ENCODE measurements around the gene RIN3. TPM values are rescaled to one million over a fixed set of nuclear protein-coding genes. Genes with fewer than 3 reads are reported as not detected.

The RIN3 gene
- total RNA-seq, 2 donors from 2014 or later, result 47.4 to 54.2 TPM

GRCh38 chr14:92601131-92601710 is 87.6 kb downstream of the RIN3 start:
- no peaks in the 10 kb centered on the region for H3K27me3 ChIP-seq (replicated peaks; ENCODE audit: insufficient read depth)
- TF ChIP-seq CTCF (IDR thresholded peaks at IDR 0.05), result no peak
- H3K4me3 ChIP-seq, result no peak overlapping the region
- H3K27ac ChIP-seq, result peak overlapping the region; percentile 88 to 94
- DNase-seq (ENCODE audit: low spot score) (no peak), ATAC-seq (ENCODE audit: insufficient number of reproducible peaks, low FRiP score, low read depth) (no peak)
- no peaks in the 10 kb centered on the region for H3K9me3 ChIP-seq
- no peaks in the 10 kb centered on the region for H3K36me3 ChIP-seq
- peaks cover 21 to 48% of the 10 kb centered on the region in 2 donors for H3K4me1 ChIP-seq (ENCODE audit: control insufficient read depth in 1 of 2, low read depth in 2 of 2)

GRCh38 chr14:92601757-92602417 is 88.3 kb downstream of the RIN3 start:
- Histone ChIP-seq H3K9me3 (no peaks in the 10 kb centered on the region), H3K27ac (peak overlapping the region; percentile 88 to 94), H3K4me3 (no peak overlapping the region), H3K36me3 (no peaks in the 10 kb centered on the region), H3K4me1 (ENCODE audit: control insufficient read depth in 1 of 2, low read depth in 2 of 2) (peaks cover 21 to 48% of the 10 kb centered on the region in 2 donors), H3K27me3 (replicated peaks; ENCODE audit: insufficient read depth) (no peaks in the 10 kb centered on the region)
- TF ChIP-seq CTCF (IDR thresholded peaks at IDR 0.05), result no peak
- no peak for ATAC-seq (ENCODE audit: insufficient number of reproducible peaks, low FRiP score, low read depth)
- no peak for DNase-seq (ENCODE audit: low spot score)

GRCh38 chr14:92603309-92604242 is 90.0 kb downstream of the RIN3 start:
- DNase-seq (ENCODE audit: low spot score) (peak; percentile 30), ATAC-seq (ENCODE audit: insufficient number of reproducible peaks, low FRiP score, low read depth) (peak; percentile 70)
- H3K36me3 ChIP-seq, result no peaks in the 10 kb centered on the region
- no peaks in the 10 kb centered on the region for H3K27me3 ChIP-seq (replicated peaks; ENCODE audit: insufficient read depth)
- no peaks in the 10 kb centered on the region for H3K9me3 ChIP-seq
- peak; percentile 36 for TF ChIP-seq CTCF (IDR thresholded peaks at IDR 0.05)
- H3K4me1 ChIP-seq (ENCODE audit: control insufficient read depth in 1 of 2, low read depth in 2 of 2), result peaks cover 21 to 48% of the 10 kb centered on the region in 2 donors
- peak overlapping the region; percentile 37 for H3K4me3 ChIP-seq
- peak overlapping the region; percentile 88 to 94 for H3K27ac ChIP-seq

- H3K27ac ChIP-seq, result no peak overlapping the region
- peaks cover 21 to 48% of the 10 kb centered on the region in 2 donors for H3K4me1 ChIP-seq (ENCODE audit: control insufficient read depth in 1 of 2, low read depth in 2 of 2)
- no peak for TF ChIP-seq CTCF (IDR thresholded peaks at IDR 0.05)
- H3K27me3 ChIP-seq (replicated peaks; ENCODE audit: insufficient read depth), result no peaks in the 10 kb centered on the region
- no peaks in the 10 kb centered on the region for H3K9me3 ChIP-seq
- no peak for DNase-seq (ENCODE audit: low spot score)
- no peak overlapping the region for H3K4me3 ChIP-seq
- no peak for ATAC-seq (ENCODE audit: insufficient number of reproducible peaks, low FRiP score, low read depth)
- no peaks in the 10 kb centered on the region for H3K36me3 ChIP-seq
Measured at GRCh38 chr14:92605274-92605940, 91.8 kb downstream of the RIN3 start.

All from thoracic aorta (tissue), 2 donors.